Stimulated activated CD8-positive, alpha-beta memory T cell treated with anti-CD3 and anti-CD28 coated beads, Interleukin-15, amount 100 ng/mL, for 1 hour (primary cell): Measurements from ENCODE around the gene BARX2.

ENCODE experiments used
- DNase-seq: peaks from one replicate; pipeline ENCODE4 v3.0.0-alpha.2; 2020; ENCODE audit warnings: low read depth

The BARX2 gene

DNA sequence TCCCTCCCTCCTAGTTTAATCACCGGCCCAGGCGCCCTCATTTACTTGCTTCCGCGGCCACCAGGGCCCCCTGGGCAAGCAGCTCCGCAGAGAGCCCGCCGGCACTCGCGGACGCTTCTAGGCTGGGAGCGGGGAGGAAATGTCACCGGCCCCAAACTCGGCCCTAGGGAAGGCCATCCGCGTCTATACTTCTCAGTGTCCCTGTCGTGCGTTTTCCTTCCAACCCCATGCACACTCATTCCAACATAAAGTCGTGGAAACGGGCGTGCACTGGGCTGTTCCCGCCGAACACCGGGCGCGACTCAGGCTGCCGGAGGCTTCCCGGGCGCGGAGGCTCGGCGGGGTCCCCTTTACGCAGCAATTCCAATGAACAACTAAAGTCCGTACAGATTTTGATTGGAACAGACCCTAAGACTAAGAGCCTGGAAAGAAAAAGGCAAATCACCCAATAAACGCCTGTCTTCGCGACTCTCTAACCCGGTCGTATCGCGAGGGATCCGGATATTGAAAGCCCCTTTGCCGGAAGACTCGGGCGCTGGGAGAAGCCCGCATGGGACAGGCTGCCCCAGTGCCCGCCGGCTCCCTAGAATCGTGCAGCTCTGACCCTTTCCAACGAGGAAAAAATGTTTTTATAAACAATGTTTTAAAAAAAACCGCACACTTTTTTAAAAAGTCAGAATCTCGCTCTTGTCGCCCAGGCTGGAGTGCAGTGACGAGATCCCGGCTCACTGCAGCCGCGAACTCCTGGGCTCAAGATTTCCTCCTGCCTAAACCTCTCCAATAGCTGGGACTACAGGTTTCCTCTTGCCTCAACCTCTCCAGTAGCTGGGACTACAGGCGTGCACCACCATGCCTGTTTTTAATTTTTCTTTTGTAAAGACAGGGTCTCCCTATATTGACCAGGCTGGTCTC is 1.3 kb upstream of the BARX2 start:
- DNase-seq: no peak

GRCh38 chr11:129374993-129375750 is 476 bp upstream of the BARX2 start:
- no peak for DNase-seq

GRCh38 chr11:129376658-129377341 is 1.2 kb downstream of the BARX2 start:
- no peak for DNase-seq

DNA sequence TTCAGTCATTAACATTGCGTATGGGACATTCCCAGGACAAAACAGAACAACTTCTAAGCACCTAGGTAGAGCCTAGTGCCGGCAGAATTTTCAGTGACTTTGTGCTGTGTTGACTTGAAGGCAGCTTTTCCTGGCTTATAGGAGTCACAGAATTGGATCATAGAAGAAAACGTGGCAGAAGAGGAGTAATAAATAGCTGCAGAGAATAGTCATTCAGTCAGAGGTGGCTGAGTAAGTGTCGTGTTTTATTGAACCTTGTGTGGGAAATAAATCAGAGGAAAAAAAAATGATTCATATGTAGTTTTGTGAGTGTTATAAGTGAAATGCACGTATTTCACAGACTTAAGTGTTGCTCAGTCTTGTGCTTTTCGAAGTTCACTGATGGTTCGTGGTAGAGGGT is 2.1 kb downstream of the BARX2 start:
- DNase-seq: no peak

- DNase-seq: no peak
These were observed 4.8 kb downstream of the BARX2 start for GRCh38 chr11:129380413-129380812.

- DNase-seq: no peak
These were observed 6.9 kb downstream of the BARX2 start for GRCh38 chr11:129382583-129382982.

DNA sequence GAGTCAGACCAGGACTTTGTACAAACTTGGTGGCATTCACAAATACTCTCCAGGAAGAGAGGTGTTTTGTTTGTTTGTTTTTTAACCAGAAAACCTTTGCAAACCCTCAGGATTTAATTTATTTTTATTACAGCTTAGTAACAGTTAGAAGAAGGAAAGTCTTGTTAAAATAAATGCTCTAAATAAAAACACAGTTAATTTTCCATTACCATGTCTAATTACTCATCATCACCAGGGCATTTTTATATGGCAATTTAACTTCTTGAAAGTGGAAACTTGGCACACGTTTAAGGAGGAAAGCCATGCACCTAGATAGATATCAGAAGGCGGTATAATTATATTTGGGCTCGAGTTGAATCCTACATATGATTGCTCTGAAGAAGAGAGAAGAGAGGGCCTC is 7.4 kb downstream of the BARX2 start:
- no peak for DNase-seq

DNA sequence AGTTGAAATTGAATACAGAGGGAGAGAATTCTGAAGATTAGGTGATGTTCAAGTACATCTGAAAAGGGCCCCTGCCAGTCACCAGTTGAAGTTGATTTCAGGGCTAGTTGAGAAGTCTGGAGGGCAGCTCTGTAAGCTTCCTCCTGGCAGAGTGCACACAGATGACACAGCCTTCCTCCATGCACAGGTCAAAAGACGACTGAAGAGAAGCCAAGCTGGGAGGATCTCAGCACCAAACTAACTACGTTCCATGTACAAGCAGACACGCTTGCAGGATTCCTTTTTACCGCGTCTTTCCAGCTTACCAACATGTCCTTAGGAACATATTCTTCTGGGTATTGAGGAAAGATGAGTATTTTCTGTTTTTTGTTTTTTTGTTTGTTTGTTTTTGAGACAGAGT is 7.9 kb downstream of the BARX2 start:
- no peak for DNase-seq

- no peak for DNase-seq
These were observed 8.8 kb downstream of the BARX2 start for GRCh38 chr11:129384415-129384814.

- no peak for DNase-seq
These were observed 10.2 kb downstream of the BARX2 start for GRCh38 chr11:129385801-129386200.

DNA sequence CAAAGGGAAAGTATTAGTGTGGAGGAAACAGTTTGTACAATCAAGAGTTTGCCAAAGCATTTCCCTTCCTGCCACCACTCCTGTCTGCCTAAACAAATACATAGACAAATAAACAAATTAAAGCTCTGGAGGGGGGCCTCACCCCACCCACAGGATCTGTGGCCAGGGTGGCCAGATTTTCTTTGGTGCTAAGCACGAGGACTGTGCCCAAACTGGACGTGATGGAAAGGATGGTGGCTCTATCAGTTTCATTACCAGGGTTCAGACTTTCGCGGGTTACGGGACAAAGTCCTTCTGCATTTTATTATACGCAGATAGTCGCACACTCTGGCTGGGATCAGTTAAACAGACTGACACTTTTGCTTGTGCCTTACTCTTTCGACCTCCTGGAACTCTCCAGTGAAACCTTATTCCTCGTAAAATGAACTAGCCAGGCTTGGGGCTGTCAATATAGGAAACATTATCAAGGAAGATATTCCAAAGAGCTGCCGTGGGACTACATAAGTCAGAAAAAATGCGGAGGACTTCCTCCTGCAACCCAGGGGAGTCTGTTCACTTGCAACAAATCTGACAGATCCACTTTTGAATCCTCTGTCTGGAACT is 11.2 kb downstream of the BARX2 start:
- no peak for DNase-seq

DNA sequence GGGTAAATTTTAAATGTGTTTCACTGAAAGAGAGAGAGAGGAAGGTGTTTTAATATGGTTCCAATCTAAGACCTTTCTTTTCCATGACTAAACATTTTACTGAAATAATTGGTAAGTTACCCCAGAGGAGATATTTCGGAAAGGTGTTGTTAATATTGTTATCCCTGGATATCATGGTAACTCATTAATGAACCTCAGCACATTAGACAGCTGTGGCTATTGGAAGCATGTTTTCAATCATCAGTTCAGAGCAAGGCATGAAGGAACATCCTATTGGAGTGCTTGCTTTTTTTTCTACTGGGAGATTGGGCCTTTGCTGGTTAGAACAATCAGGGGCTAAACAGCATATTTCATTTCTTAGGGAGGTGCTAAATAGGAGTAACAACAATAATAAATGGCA is 11.8 kb downstream of the BARX2 start:
- DNase-seq: no peak

DNA sequence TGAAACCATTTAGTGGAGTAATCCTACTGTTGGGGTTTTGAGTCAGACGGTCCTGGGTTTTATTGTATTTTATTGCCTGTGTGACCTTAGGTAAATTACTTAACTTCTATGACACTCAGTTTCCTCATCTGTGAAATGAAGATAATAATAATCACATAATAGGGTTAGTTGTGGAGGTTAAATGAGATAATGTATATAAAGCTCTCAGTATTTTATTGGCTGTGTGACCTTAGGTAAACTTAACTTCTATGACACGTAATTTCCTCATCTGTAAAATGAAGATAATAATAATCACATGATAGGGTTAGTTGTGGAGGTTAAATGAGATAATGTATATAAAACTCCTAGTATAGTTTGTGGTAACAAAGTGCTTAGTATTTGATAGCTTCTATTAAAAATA is 13.2 kb downstream of the BARX2 start:
- no peak for DNase-seq

GRCh38 chr11:129390303-129390821 is 14.7 kb downstream of the BARX2 start:
- DNase-seq: no peak

DNA sequence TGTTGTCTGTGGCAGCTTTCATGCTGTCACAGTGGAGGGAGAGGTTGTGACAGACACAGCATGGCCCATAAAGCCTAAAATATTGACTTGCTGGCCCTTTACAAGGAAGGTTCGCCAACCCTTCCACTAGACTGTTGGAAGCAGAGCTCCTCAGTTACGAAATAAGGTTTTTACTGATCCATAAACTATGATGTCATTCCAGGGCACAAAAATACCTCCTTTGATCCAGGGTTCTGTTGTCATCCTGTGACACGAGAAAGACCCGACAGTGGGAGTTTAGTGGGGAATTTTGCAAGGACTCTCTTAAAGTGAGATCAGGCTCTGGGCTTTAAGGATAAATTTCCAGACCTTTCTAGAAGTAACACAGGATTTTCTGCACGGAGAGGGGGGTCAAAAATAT is 15.7 kb downstream of the BARX2 start:
- no peak for DNase-seq

- DNase-seq: no peak
These were observed 16.2 kb downstream of the BARX2 start for GRCh38 chr11:129391821-129392220.

DNA sequence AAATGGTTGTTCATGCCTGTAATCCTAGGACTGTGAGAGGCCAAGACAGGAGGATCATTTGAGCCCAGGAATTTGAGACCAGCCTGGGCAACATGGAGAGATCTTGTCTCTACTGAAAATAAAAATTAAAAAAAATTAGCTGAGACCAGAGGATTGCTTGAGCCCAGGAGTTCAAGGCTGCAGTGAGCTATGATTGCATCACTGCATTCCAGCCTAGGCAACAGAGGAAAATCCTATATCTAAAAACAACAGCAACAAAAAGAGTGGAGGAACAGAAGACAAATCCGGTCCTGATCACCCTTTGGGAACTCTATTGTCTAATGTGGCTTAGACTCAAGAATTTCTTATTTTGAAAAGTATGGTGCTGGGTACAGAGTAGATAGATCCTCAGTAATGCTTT is 17.3 kb downstream of the BARX2 start:
- no peak for DNase-seq

- no peak for DNase-seq
These were observed 19.1 kb downstream of the BARX2 start for GRCh38 chr11:129394709-129395108.

DNA sequence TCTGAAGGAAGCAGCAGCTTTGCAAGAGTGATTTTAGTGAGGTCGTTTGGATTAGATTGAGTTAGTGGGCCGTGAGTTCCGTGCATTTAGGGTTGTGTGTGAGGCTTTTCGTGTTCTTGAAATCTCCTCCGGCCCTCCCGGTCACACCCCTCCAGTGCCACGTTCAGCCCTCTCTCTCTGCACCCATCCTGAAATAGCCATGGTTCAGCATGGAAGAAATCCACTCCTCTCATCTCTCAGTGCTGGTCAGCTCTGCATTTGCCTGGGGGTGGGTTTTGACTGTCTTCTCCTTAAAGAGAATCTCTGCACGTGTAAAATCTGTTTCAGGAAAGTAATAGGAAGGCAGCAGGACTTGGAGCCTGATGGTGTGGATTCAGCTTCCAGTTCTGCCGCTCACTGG is 19.8 kb downstream of the BARX2 start:
- no peak for DNase-seq

- no peak for DNase-seq
These were observed 20.2 kb downstream of the BARX2 start for GRCh38 chr11:129395883-129396282.

- no peak for DNase-seq
These were observed 20.8 kb downstream of the BARX2 start for GRCh38 chr11:129396454-129396853.
